SK-N-SH treated with all-trans-retinoic acid at 6 μM for 48 hours (cell line): ENCODE results near the gene KIF26A.
A peak's percentile ranks its signal among the peaks of the same experiment; 100 is the strongest.

Experiments
- ATAC-seq: fragments of 200-7000 bp; cut with Tn5 transposase; 3 replicates; pipeline ENCODE4 v1.9.1; 2020; ENCODE audit warnings: mild to moderate bottlenecking, moderate library complexity
- BACH2 ChIP-seq: fragments of 250-450 bp; sonication (Bioruptor Pico); IDR thresholded peaks from 2 replicates; pipeline ENCODE4 v1.9.0; 2021; ENCODE audit warnings: mild to moderate bottlenecking, borderline replicate concordance
- CREB5 ChIP-seq: fragments of 250-450 bp; sonication (Bioruptor Pico); IDR thresholded peaks from 2 replicates; pipeline ENCODE4 v1.5.1; 2020; ENCODE audit warnings: low read depth, mild to moderate bottlenecking, moderate library complexity
- CSDC2 ChIP-seq: fragments of 250-450 bp; sonication (Bioruptor Pico); IDR thresholded peaks from 2 replicates; pipeline ENCODE4 v1.5.0; 2020; ENCODE audit warnings: mild to moderate bottlenecking, moderate library complexity
- CSRNP3 ChIP-seq: fragments of 250-450 bp; sonication (Bioruptor Pico); IDR thresholded peaks from 2 replicates; pipeline ENCODE4 v1.5.1; 2021; ENCODE audit warnings: mild to moderate bottlenecking, moderate library complexity
- ESRRG ChIP-seq: fragments of 250-450 bp; sonication (Bioruptor Pico); IDR thresholded peaks from 2 replicates; pipeline ENCODE4 v1.6.1; 2021; ENCODE audit warnings: mild to moderate bottlenecking
- GLIS3 ChIP-seq: fragments of 250-450 bp; sonication (Bioruptor Pico); IDR thresholded peaks from 2 replicates; pipeline ENCODE4 v1.5.0; 2020; ENCODE audit warnings: mild to moderate bottlenecking, moderate library complexity
- OSR1 ChIP-seq: fragments of 250-450 bp; sonication (Bioruptor Pico); IDR thresholded peaks from 2 replicates; pipeline ENCODE4 v1.8.0; 2022; ENCODE audit warnings: moderate library complexity, mild to moderate bottlenecking, inconsistent platforms
- PATZ1 ChIP-seq: fragments of 250-450 bp; sonication (Bioruptor Pico); IDR thresholded peaks from 2 replicates; pipeline ENCODE4 v1.8.0; 2020; ENCODE audit warnings: mild to moderate bottlenecking, moderate library complexity, borderline replicate concordance
- PPARA ChIP-seq: fragments of 250-450 bp; sonication (Bioruptor Pico); IDR thresholded peaks from 2 replicates; pipeline ENCODE4 v1.5.0; 2020; ENCODE audit warnings: mild to moderate bottlenecking, borderline replicate concordance
- RARB ChIP-seq: fragments of 250-450 bp; sonication (Bioruptor Pico); IDR thresholded peaks from 2 replicates; pipeline ENCODE4 v1.8.0; 2021; ENCODE audit warnings: mild to moderate bottlenecking, moderate library complexity
- SNAI2 ChIP-seq: fragments of 250-450 bp; sonication (Bioruptor Pico); IDR thresholded peaks from 2 replicates; pipeline ENCODE4 v1.5.0; 2020; ENCODE audit warnings: mild to moderate bottlenecking, moderate library complexity
- TCF4 ChIP-seq: fragments of 250-450 bp; sonication (Bioruptor Pico); IDR thresholded peaks from 2 replicates; pipeline ENCODE4 v1.8.0; 2021; ENCODE audit warnings: mild to moderate bottlenecking, moderate library complexity, borderline replicate concordance
- TOX ChIP-seq: fragments of 250-450 bp; sonication (Bioruptor Pico); IDR thresholded peaks from 2 replicates; pipeline ENCODE4 v1.8.0; 2021; ENCODE audit warnings: mild to moderate bottlenecking, moderate library complexity, borderline replicate concordance
- ZC3H10 ChIP-seq: fragments of 250-450 bp; sonication (Bioruptor Pico); IDR thresholded peaks from 2 replicates; pipeline ENCODE4 v1.5.1; 2021; ENCODE audit warnings: mild to moderate bottlenecking, moderate library complexity
- ZFP3 ChIP-seq: fragments of 250-450 bp; sonication (Bioruptor Pico); IDR thresholded peaks from 2 replicates; pipeline ENCODE4 v1.5.0; 2020; ENCODE audit warnings: mild to moderate bottlenecking, moderate library complexity
- ZNF565 ChIP-seq: fragments of 450-650 bp; formaldehyde crosslinking; conservative IDR thresholded peaks from 2 replicates; pipeline ENCODE4 v1.5.0; 2020; ENCODE audit warnings: low read depth, mild to moderate bottlenecking, moderate library complexity
- TF ChIP-seq, protein P1 (sequence below): fragments of 250-450 bp; sonication (Bioruptor Pico); IDR thresholded peaks from 2 replicates; pipeline ENCODE4 v1.5.0; 2020; ENCODE audit warnings: mild to moderate bottlenecking, moderate library complexity

Gene KIF26A

DNA sequence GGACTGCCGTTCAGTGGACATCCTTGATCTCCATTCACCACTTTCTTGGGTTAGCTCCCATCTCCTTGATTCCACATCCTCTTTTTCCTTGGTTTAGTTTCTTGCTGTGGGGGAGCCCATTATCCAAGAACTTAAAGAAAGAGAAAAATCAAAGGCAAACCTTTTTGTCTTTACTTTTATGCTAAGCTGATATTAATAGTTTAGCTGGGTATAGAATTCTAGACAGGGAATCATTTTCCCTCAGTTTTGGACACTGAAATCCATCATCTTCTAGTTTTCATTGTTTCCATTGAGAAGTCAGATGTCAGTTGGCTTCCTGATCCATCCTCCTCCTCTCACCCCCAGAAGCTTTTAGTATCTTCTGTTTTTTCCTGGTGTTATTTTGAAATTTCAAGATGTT is 8.8 kb upstream of the KIF26A start:
- no peak for ATAC-seq
- TF ChIP-seq ZC3H10 (CRISPR knock-in tag) (no peak), PATZ1 (no peak), OSR1 (CRISPR knock-in tag) (no peak), RARB (CRISPR knock-in tag) (no peak), TCF4 (no peak), ESRRG (no peak), TOX (CRISPR knock-in tag) (no peak), SNAI2 (no peak), CSDC2 (no peak), CSRNP3 (CRISPR knock-in tag) (no peak), ZNF565 (CRISPR knock-in tag) (no peak), GLIS3 (CRISPR knock-in tag) (no peak), CREB5 (CRISPR knock-in tag) (no peak)
- TF ChIP-seq, protein P1, sequence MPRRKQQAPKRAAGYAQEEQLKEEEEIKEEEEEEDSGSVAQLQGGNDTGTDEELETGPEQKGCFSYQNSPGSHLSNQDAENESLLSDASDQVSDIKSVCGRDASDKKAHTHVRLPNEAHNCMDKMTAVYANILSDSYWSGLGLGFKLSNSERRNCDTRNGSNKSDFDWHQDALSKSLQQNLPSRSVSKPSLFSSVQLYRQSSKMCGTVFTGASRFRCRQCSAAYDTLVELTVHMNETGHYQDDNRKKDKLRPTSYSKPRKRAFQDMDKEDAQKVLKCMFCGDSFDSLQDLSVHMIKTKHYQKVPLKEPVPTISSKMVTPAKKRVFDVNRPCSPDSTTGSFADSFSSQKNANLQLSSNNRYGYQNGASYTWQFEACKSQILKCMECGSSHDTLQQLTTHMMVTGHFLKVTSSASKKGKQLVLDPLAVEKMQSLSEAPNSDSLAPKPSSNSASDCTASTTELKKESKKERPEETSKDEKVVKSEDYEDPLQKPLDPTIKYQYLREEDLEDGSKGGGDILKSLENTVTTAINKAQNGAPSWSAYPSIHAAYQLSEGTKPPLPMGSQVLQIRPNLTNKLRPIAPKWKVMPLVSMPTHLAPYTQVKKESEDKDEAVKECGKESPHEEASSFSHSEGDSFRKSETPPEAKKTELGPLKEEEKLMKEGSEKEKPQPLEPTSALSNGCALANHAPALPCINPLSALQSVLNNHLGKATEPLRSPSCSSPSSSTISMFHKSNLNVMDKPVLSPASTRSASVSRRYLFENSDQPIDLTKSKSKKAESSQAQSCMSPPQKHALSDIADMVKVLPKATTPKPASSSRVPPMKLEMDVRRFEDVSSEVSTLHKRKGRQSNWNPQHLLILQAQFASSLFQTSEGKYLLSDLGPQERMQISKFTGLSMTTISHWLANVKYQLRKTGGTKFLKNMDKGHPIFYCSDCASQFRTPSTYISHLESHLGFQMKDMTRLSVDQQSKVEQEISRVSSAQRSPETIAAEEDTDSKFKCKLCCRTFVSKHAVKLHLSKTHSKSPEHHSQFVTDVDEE (CRISPR knock-in tag): no peak

GRCh38 chr14:104130974-104131651 is 7.3 kb upstream of the KIF26A start:
- no peak for TF ChIP-seq CSDC2
- no peak for TF ChIP-seq ZFP3 (CRISPR knock-in tag)
- TF ChIP-seq TCF4: no peak
- no peak for TF ChIP-seq PPARA
- TF ChIP-seq GLIS3 (CRISPR knock-in tag): no peak
- TF ChIP-seq RARB (CRISPR knock-in tag): no peak
- ATAC-seq: peak; percentile 52; the same call in 2 of the 3 replicates

- no peak for ATAC-seq
- no peak for TF ChIP-seq CSRNP3 (CRISPR knock-in tag)
- TF ChIP-seq BACH2: no peak
- no peak for TF ChIP-seq CSDC2
- TF ChIP-seq PATZ1: no peak
- TF ChIP-seq RARB (CRISPR knock-in tag): no peak
These were observed 6.2 kb upstream of the KIF26A start for GRCh38 chr14:104131968-104132732.
